BLaER1 treated with 17β-estradiol and CSF1 and Interleukin-3, amounts not matched to agents 10 nM and 100 nM (cell line): ENCODE data around the gene BCAR3.
"Not testable (repeated sequence)": the region's sequence is repeated elsewhere in the genome, so short reads cannot be mapped to it uniquely, and the experiment has no call there.

Source experiments
- H3K27ac ChIP-seq, 11 experiments: shearing (Covaris generic); formaldehyde crosslinking; 2 replicates each; pipeline ENCODE4 v1.8.1; 2022
- H3K27me3 ChIP-seq, 11 experiments: shearing (Covaris generic); formaldehyde crosslinking; 2 replicates each; pipeline ENCODE4 v1.8.1; 2022
- H3K36me3 ChIP-seq, 11 experiments: shearing (Covaris generic); formaldehyde crosslinking; 2 replicates each; pipeline ENCODE4 v1.8.1; 2022
- H3K4me1 ChIP-seq, 10 experiments: shearing (Covaris generic); formaldehyde crosslinking; 2 replicates each; pipeline ENCODE4 v1.8.1; 2022
- H3K4me2 ChIP-seq, 11 experiments: shearing (Covaris generic); formaldehyde crosslinking; 2 replicates each; pipeline ENCODE4 v1.8.1; 2022
- H3K4me3 ChIP-seq, 10 experiments: shearing (Covaris generic); formaldehyde crosslinking; 2 replicates each; pipeline ENCODE4 v1.8.1; 2022
- H3K9ac ChIP-seq, 11 experiments: shearing (Covaris generic); formaldehyde crosslinking; 2 replicates each; pipeline ENCODE4 v1.8.1; 2022
- H3K9me3 ChIP-seq, 11 experiments: shearing (Covaris generic); formaldehyde crosslinking; replicated peaks in 1 of 11; 2 replicates each; pipeline ENCODE4 v1.8.1; 2022
- H4K20me1 ChIP-seq, 11 experiments: shearing (Covaris generic); formaldehyde crosslinking; 2 replicates each; pipeline ENCODE4 v1.8.1; 2022
- Cebpa-rat ChIP-seq, 11 experiments: shearing (Covaris generic); IDR thresholded peaks; 2 replicates each; pipeline ENCODE4 v1.8.1; 2022

The BCAR3 gene

DNA sequence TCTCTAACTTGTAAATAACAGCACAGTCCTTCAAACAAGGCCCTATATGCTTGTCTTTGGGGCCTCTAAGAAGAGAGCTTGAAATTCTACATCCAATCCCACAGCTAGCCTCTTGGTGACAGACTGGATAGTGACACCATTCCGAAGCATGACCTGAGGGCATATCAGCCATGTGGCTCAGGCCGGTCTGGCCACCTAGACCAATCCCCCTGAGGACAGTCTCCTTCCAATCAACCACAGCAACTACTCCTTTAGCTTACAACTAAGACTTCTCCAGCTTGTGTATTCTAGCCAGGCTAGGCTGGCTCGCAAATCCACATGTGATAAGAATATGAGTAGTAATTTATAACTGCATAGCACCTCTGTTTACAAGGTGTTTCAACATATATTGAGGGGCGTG lies 14.0 kb downstream of the BCAR3 start:
- H3K9me3 ChIP-seq, result peaks cover 0 to 8% (median 0%) of the 10 kb centered on the region in 11 experiments; a peak in 1 of 22 replicates
- no peak for TF ChIP-seq Cebpa-rat (IDR thresholded peaks at IDR 0.05)
- H3K4me3 ChIP-seq, result no peak overlapping the region
- H3K9ac ChIP-seq, result no peak overlapping the region
- peaks cover 27 to 100% (median 97%) of the 10 kb centered on the region in 11 experiments; a peak in 21 of 22 replicates for H3K36me3 ChIP-seq
- H3K4me1 ChIP-seq, result peaks cover 7 to 65% (median 22%) of the 10 kb centered on the region in 10 experiments; a peak in 19 of 20 replicates
- H3K27ac ChIP-seq, result peak overlapping the region in 2 of 11 experiments; percentile 0 to 13; a peak in 1 of 22 replicates
- H3K4me2 ChIP-seq, result no peak overlapping the region
- peaks cover 0 to 100% (median 32%) of the 10 kb centered on the region in 11 experiments; a peak in 13 of 22 replicates for H4K20me1 ChIP-seq
- H3K27me3 ChIP-seq, result no peaks in the 10 kb centered on the region

DNA sequence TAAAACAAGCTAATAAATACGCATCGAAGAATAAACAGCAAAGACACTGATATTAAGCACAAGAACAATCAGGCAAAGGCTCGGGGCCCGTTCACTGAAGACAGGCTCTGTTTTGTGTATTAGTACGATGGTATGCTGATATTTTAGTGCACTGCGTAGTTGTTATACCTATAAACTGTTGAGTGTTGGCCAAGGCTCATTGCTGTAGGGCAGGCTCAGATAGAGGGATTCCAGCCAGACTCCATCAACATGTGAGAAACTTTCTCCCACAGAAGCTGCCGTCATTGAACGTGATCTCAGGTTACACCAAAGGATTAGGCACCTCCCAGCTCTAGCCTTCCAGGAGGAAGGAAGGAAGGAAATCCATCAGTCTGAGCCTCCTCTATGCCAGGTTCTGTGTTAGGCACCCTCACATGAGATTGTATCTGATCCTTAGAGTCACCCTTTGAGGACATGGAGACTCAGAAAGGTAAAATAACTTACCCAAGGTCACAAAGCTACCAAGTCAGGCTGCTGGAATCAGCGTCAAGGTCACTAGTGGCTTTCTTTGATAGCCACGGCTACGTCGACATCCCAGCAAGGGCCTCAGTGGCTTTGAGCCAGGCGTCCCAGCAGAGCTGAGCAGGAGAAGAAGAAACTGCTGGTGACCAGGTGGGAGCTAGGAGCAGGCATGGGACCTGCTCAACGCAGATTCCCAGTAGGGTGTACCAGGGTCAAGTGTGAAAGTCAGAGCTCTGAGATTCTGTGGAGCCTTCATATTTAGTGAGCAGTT lies 14.8 kb downstream of the BCAR3 start:
- Histone ChIP-seq H3K4me2 (no peak overlapping the region), H3K9ac (no peak overlapping the region), H3K27ac (no peak overlapping the region), H3K4me1 (peaks cover 5 to 65% (median 19%) of the 10 kb centered on the region in 10 experiments; a peak in 17 of 20 replicates), H4K20me1 (peaks cover 0 to 99% (median 27%) of the 10 kb centered on the region in 11 experiments; a peak in 11 of 22 replicates), H3K27me3 (no peaks in the 10 kb centered on the region), H3K36me3 (peaks cover 27 to 100% (median 96%) of the 10 kb centered on the region in 11 experiments; a peak in 21 of 22 replicates), H3K9me3 (peaks cover 0 to 8% (median 0%) of the 10 kb centered on the region in 11 experiments; a peak in 1 of 22 replicates), H3K4me3 (no peak overlapping the region)
- TF ChIP-seq Cebpa-rat (IDR thresholded peaks at IDR 0.05), result no peak

DNA sequence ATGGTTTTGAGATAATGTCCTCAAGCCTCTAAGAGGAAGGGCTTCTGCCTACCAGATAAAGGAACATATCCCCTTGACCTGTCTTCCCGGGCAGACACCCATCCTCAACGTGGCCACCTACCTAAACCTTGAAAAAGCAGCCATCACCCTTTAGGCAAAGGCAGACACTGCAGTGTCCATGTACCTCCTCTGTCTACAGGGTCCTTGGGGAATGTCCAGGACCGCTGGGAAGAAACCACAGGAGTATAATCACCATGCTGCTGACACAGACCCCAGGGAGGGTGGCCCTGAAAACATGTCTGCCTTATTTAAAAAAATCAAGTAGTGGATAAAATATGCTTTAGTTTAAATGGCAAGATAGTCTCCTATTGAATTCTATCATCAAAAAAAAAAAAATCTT lies 16.6 kb downstream of the BCAR3 start:
- H3K9ac ChIP-seq, result no peak overlapping the region
- no peak overlapping the region for H3K27ac ChIP-seq
- H3K4me1 ChIP-seq, result peaks cover under 1 to 49% (median 11%) of the 10 kb centered on the region in 10 experiments; a peak in 16 of 20 replicates
- no peaks in the 10 kb centered on the region for H3K27me3 ChIP-seq
- peak overlapping the region in 1 of 11 experiments; percentile 44; a peak in 1 of 22 replicates for H3K4me2 ChIP-seq
- H3K4me3 ChIP-seq, result no peak overlapping the region
- H4K20me1 ChIP-seq, result peaks cover 0 to 100% (median 27%) of the 10 kb centered on the region in 11 experiments; a peak in 11 of 22 replicates
- TF ChIP-seq Cebpa-rat (IDR thresholded peaks at IDR 0.05), result no peak
- peaks cover 0 to 8% (median 0%) of the 10 kb centered on the region in 11 experiments; a peak in 1 of 22 replicates for H3K9me3 ChIP-seq
- peaks cover 27 to 100% (median 98%) of the 10 kb centered on the region in 11 experiments; a peak in 21 of 22 replicates for H3K36me3 ChIP-seq

- Histone ChIP-seq H4K20me1 (peaks cover 0 to 100% (median 33%) of the 10 kb centered on the region in 11 experiments; a peak in 11 of 22 replicates), H3K9ac (no peak overlapping the region), H3K4me3 (no peak overlapping the region), H3K9me3 (peaks cover 0 to 8% (median 0%) of the 10 kb centered on the region in 11 experiments; a peak in 1 of 22 replicates), H3K27ac (peak overlapping the region in 2 of 11 experiments; percentile 40 to 51; a peak in 2 of 22 replicates), H3K4me1 (peaks cover 0 to 46% (median 11%) of the 10 kb centered on the region in 10 experiments; a peak in 15 of 20 replicates), H3K27me3 (no peaks in the 10 kb centered on the region), H3K36me3 (peaks cover 31 to 100% (median 99%) of the 10 kb centered on the region in 11 experiments; a peak in 21 of 22 replicates), H3K4me2 (peak overlapping the region in 3 of 11 experiments; percentile 51 to 69 (median 52); a peak in 4 of 22 replicates)
- TF ChIP-seq Cebpa-rat (IDR thresholded peaks at IDR 0.05), result no peak
These were observed 18.4 kb downstream of the BCAR3 start for GRCh38 chr1:93663208-93663614.

- H3K27ac ChIP-seq, result peak overlapping the region in 5 of 11 experiments; percentile 14 to 51 (median 22); a peak in 8 of 22 replicates
- no peaks in the 10 kb centered on the region for H3K27me3 ChIP-seq
- peaks cover 0 to 43% (median 10%) of the 10 kb centered on the region in 10 experiments; a peak in 12 of 20 replicates for H3K4me1 ChIP-seq
- peak overlapping the region in 1 of 11 experiments; percentile 17; a peak in 1 of 22 replicates for H3K9ac ChIP-seq
- H3K4me2 ChIP-seq, result peak overlapping the region in 5 of 11 experiments; percentile 2 to 69 (median 51); a peak in 8 of 22 replicates
- no peak overlapping the region for H3K4me3 ChIP-seq
- H3K36me3 ChIP-seq, result peaks cover 27 to 100% (median 99%) of the 10 kb centered on the region in 11 experiments; a peak in 21 of 22 replicates
- TF ChIP-seq Cebpa-rat (IDR thresholded peaks at IDR 0.05), result no peak
- H4K20me1 ChIP-seq, result peaks cover 0 to 100% (median 30%) of the 10 kb centered on the region in 11 experiments; a peak in 11 of 22 replicates
- peaks cover 0 to 8% (median 0%) of the 10 kb centered on the region in 11 experiments; a peak in 1 of 22 replicates for H3K9me3 ChIP-seq
These were observed 19.0 kb downstream of the BCAR3 start for GRCh38 chr1:93662481-93663207.

- Histone ChIP-seq H3K27me3 (no peaks in the 10 kb centered on the region), H4K20me1 (peaks cover 0 to 95% (median 27%) of the 10 kb centered on the region in 11 experiments; a peak in 11 of 22 replicates), H3K9ac (peak overlapping the region in 2 of 11 experiments; percentile 17 to 28; a peak in 2 of 22 replicates), H3K4me1 (peaks cover 0 to 43% (median 9%) of the 10 kb centered on the region in 10 experiments; a peak in 12 of 20 replicates), H3K9me3 (peaks cover 0 to 8% (median 0%) of the 10 kb centered on the region in 11 experiments; a peak in 1 of 22 replicates), H3K4me2 (peak overlapping the region in 5 of 11 experiments; percentile 2 to 69 (median 51); a peak in 8 of 22 replicates), H3K4me3 (no peak overlapping the region), H3K36me3 (peaks cover 23 to 100% (median 97%) of the 10 kb centered on the region in 11 experiments; a peak in 21 of 22 replicates), H3K27ac (peak overlapping the region in 6 of 11 experiments; percentile 14 to 51 (median 22); a peak in 7 of 22 replicates)
- TF ChIP-seq Cebpa-rat (IDR thresholded peaks at IDR 0.05), result no peak
These were observed 19.7 kb downstream of the BCAR3 start for GRCh38 chr1:93661829-93662474.

- peaks cover 0 to 92% (median 21%) of the 10 kb centered on the region in 11 experiments; a peak in 10 of 22 replicates for H4K20me1 ChIP-seq
- not testable (repeated sequence) for H3K9ac ChIP-seq, H3K9me3 ChIP-seq, H3K4me2 ChIP-seq, H3K27me3 ChIP-seq, H3K4me3 ChIP-seq
- peak overlapping the region in 3 of 11 experiments; percentile 14 to 51 (median 21); a peak in 3 of 22 replicates for H3K27ac ChIP-seq
- peaks cover 0 to 43% (median 9%) of the 10 kb centered on the region in 10 experiments; a peak in 12 of 20 replicates for H3K4me1 ChIP-seq
- H3K36me3 ChIP-seq, result peaks cover 21 to 100% (median 96%) of the 10 kb centered on the region in 11 experiments; a peak in 21 of 22 replicates
These were observed 20.3 kb downstream of the BCAR3 start for GRCh38 chr1:93661341-93661740.
